ENCODE results near the gene NRP1. TPM values are rescaled to one million over a fixed set of nuclear protein-coding genes. Genes with fewer than 3 reads are reported as not detected.

Gene NRP1
- total and polyA plus RNA-seq, 2 of the 8 experiments (the other 6 are each of a cell fraction or from before 2014, with no cell fraction given) = 1.2 to 2.1 TPM

- H3K9me3 ChIP-seq (ENCODE audit: insufficient read depth in 2 of 2, low read depth in 1 of 2, low read length in 1 of 2) = no peaks in the 10 kb centered on the region
- 95% methylated on average over 4 of the region's 4 CpGs; no CpG with 5 or more reads in 1 of the 2 experiments for WGBS, 2 experiments (ENCODE audit: extremely low coverage in 1 of 2, insufficient coverage in 1 of 2, insufficient read length in 1 of 2, insufficient replicate concordance in 2 of 2, low coverage in 1 of 2, low lambda C conversion rate in 2 of 2, missing lambda C conversion rate in 1 of 2)
- H3K23me2 ChIP-seq (ENCODE audit: low read depth, low read length) = no peaks in the 10 kb centered on the region
- no peaks in the 10 kb centered on the region for H4K20me1 ChIP-seq (replicated peaks in 1 of 2; ENCODE audit: control insufficient read depth in 1 of 2, insufficient read depth in 2 of 2, low read length in 2 of 2)
- no peaks in the 10 kb centered on the region for H3K79me2 ChIP-seq (ENCODE audit: control insufficient read depth in 1 of 2, insufficient read depth in 2 of 2, low read length in 2 of 2)
- no peak overlapping the region for H3K23ac ChIP-seq (ENCODE audit: insufficient read length)
- no peak overlapping the region for H4K91ac ChIP-seq (replicated peaks; ENCODE audit: insufficient read length, low read length)
- H3K4me3 ChIP-seq (ENCODE audit: extremely low read depth in 1 of 4, insufficient read depth in 2 of 4, low read depth in 3 of 4, low read length in 4 of 4) = no peak overlapping the region
- no peak overlapping the region for H3K56ac ChIP-seq (replicated peaks; ENCODE audit: insufficient read length, low read depth, low read length)
- no peaks in the 10 kb centered on the region for H3K79me1 ChIP-seq (ENCODE audit: low read depth, low read length)
- no peak overlapping the region for H2BK120ac ChIP-seq (replicated peaks; ENCODE audit: low read depth, low read length)
- no peak overlapping the region for H3K9ac ChIP-seq (replicated peaks in 1 of 4; ENCODE audit: extremely low read depth in 1 of 4, low read depth in 3 of 4, low read length in 3 of 4)
- no peak overlapping the region for H3K27ac ChIP-seq (ENCODE audit: low read depth, low read length)
- H2BK12ac ChIP-seq (ENCODE audit: low read depth, low read length) = no peak overlapping the region
- no peak overlapping the region for H3K4me2 ChIP-seq (ENCODE audit: insufficient read depth in 1 of 2, low read depth in 2 of 2, low read length in 2 of 2)
- CTCF ChIA-PET (ENCODE audit: partially characterized antibody) = no interaction called here
- no peaks in the 10 kb centered on the region for H3K36me3 ChIP-seq (ENCODE audit: control insufficient read depth in 2 of 4, insufficient read depth in 4 of 4, low read length in 3 of 4)
- no peak overlapping the region for H2BK20ac ChIP-seq (ENCODE audit: low read length)
- no peak overlapping the region for H3K4ac ChIP-seq (replicated peaks; ENCODE audit: insufficient read length, low read depth, low read length)
- POLR2A ChIA-PET (ENCODE audit: partially characterized antibody) = no interaction called here
- no peaks in the 10 kb centered on the region; a peak in 1 of 7 replicates for H3K27me3 ChIP-seq (replicated peaks in 1 of 4; ENCODE audit: control insufficient read depth in 3 of 4, extremely low read depth in 1 of 4, insufficient read depth in 3 of 4, low read length in 3 of 4)
- H3K4me1 ChIP-seq (replicated peaks in 1 of 4; ENCODE audit: control insufficient read depth in 3 of 4, insufficient read depth in 4 of 4, low read length in 3 of 4) = no peaks in the 10 kb centered on the region
- H2AK5ac ChIP-seq (ENCODE audit: low read depth, low read length) = no peak overlapping the region
- no peak for FAIRE-seq
- DNase-seq (ENCODE audit: low read depth in 1 of 2, low spot score in 2 of 2) = no peak
- no peak overlapping the region for H2BK5ac ChIP-seq (ENCODE audit: low read depth, low read length)
- H3K14ac ChIP-seq (ENCODE audit: insufficient read length) = no peak overlapping the region
- no peak overlapping the region for H2AFZ ChIP-seq (ENCODE audit: low read length)
- H3K18ac ChIP-seq (ENCODE audit: extremely low read depth, low read length) = no peak overlapping the region
- no peak overlapping the region for H4K8ac ChIP-seq (ENCODE audit: extremely low read depth, insufficient read depth, low read length)
- no peak overlapping the region for H2BK15ac ChIP-seq (ENCODE audit: low read length)
- H4K5ac ChIP-seq (ENCODE audit: insufficient read length, low read depth, low read length) = no peak overlapping the region
- TF ChIP-seq EZH2 (IDR thresholded peaks at IDR 0.05; ENCODE audit: low read depth, low read length, severe bottlenecking) = no peak
- no peak for TF ChIP-seq TCF12 (IDR thresholded peaks at IDR 0.05; ENCODE audit: low read depth, low read length)
- TF ChIP-seq ATF2 (IDR thresholded peaks at IDR 0.05; ENCODE audit: low read length) = no peak
- TF ChIP-seq SIN3A (conservative IDR thresholded peaks at IDR 0.05 in 1 of 2, IDR thresholded peaks at IDR 0.05 in 1 of 2; ENCODE audit: low read depth in 1 of 2, low read length in 2 of 2) = no peak
- TF ChIP-seq GTF2F1 (IDR thresholded peaks at IDR 0.05; ENCODE audit: borderline replicate concordance, low read depth, low read length) = no peak
- TF ChIP-seq SUZ12 (IDR thresholded peaks at IDR 0.05; ENCODE audit: low read length) = no peak
- no peak for TF ChIP-seq NANOG (IDR thresholded peaks at IDR 0.05; ENCODE audit: insufficient read depth, low read depth, low read length, poor library complexity, severe bottlenecking)
Measured at GRCh38 chr10:33212061-33212748, 122.3 kb downstream of the NRP1 start.
